HL-60 (cell line): ENCODE measurements around the gene SMAP2.

Experiments used
- DNase-seq, 2 experiments: peaks; one replicate each; pipeline ENCODE4 v3.0.0-alpha.2; 2010 to 2020; ENCODE audit warnings: low read depth in 1 of 2, low spot score in 1 of 2
- H3K27ac ChIP-seq: fragments of 250-450 bp; sonication (Bioruptor Pico); replicated peaks from 2 replicates; pipeline ENCODE4 v1.5.1; 2020; ENCODE audit warnings: mild to moderate bottlenecking, moderate library complexity
- H3K27me3 ChIP-seq: fragments of 250-450 bp; sonication (Bioruptor Pico); 2 replicates; pipeline ENCODE4 v1.5.1; 2021; ENCODE audit warnings: mild to moderate bottlenecking, moderate library complexity; ENCODE audit not compliant: insufficient read depth, poor library complexity, severe bottlenecking
- H3K4me3 ChIP-seq: replicated peaks from 2 replicates; pipeline ENCODE4 v1.5.1; 2011; ENCODE audit warnings: mild to moderate bottlenecking, control low read depth, low read length; ENCODE audit not compliant: insufficient read depth
- CTCF ChIP-seq: IDR thresholded peaks from one replicate; pipeline ENCODE4 v1.5.1; 2011; ENCODE audit warnings: low read length, control low read depth, inconsistent platforms; ENCODE audit not compliant: insufficient read depth
- GABPA ChIP-seq: IDR thresholded peaks from 2 replicates; pipeline ENCODE4 v1.6.1; 2012; ENCODE audit warnings: low read depth
- POLR2AphosphoS5 ChIP-seq: IDR thresholded peaks from 2 replicates; pipeline ENCODE4 v1.6.1; 2012; ENCODE audit warnings: low read depth
- REST ChIP-seq: IDR thresholded peaks from 2 replicates; pipeline ENCODE4 v1.6.1; 2012; ENCODE audit warnings: low read depth; ENCODE audit not compliant: insufficient replicate concordance
- SPI1 ChIP-seq: IDR thresholded peaks from 2 replicates; pipeline ENCODE4 v1.6.1; 2012; ENCODE audit warnings: low read depth, mild to moderate bottlenecking, borderline replicate concordance

Gene SMAP2

GRCh38 chr1:40344597-40344996, 28.9 kb upstream of the SMAP2 start:
- Histone ChIP-seq H3K4me3 (no peak overlapping the region), H3K27ac (no peak overlapping the region), H3K27me3 (no peaks in the 10 kb centered on the region)
- no peak for TF ChIP-seq REST
- TF ChIP-seq SPI1 = peak; percentile 91
- peak; percentile 26 to 81 for DNase-seq

GRCh38 chr1:40350391-40350790, 23.1 kb upstream of the SMAP2 start:
- DNase-seq = no peak
- Histone ChIP-seq H3K27ac (no peak overlapping the region), H3K4me3 (no peak overlapping the region), H3K27me3 (no peaks in the 10 kb centered on the region)
- no peak for TF ChIP-seq REST
- no peak for TF ChIP-seq SPI1
- TF ChIP-seq GABPA = no peak
- no peak for TF ChIP-seq POLR2AphosphoS5
- no peak for TF ChIP-seq CTCF

GRCh38 chr1:40351124-40351523, 22.4 kb upstream of the SMAP2 start:
- Histone ChIP-seq H3K4me3 (no peak overlapping the region), H3K27me3 (no peaks in the 10 kb centered on the region), H3K27ac (no peak overlapping the region)
- DNase-seq = no peak
- TF ChIP-seq REST (no peak), GABPA (no peak), POLR2AphosphoS5 (no peak), SPI1 (no peak), CTCF (no peak)

GRCh38 chr1:40352126-40352525, 21.4 kb upstream of the SMAP2 start:
- TF ChIP-seq CTCF (no peak), GABPA (no peak), POLR2AphosphoS5 (no peak), SPI1 (no peak), REST (no peak)
- DNase-seq = no peak
- Histone ChIP-seq H3K4me3 (no peak overlapping the region), H3K27me3 (no peaks in the 10 kb centered on the region), H3K27ac (no peak overlapping the region)
